Ovary (tissue), 3 donors: Measurements from ENCODE around the gene DHODH.

Source experiments
- CTCF ChIP-seq, 3 donors: fragments of 450-650 bp in 2 of 3; fragments of 200-600 bp in 1 of 3; IDR thresholded peaks; one replicate each; pipeline versions ENCODE4 v1.5.1 to v1.8.0; 2016 to 2022; ENCODE audit warnings: antibody characterized with exemption in 3 of 3, mild to moderate bottlenecking in 1 of 3
- EP300 ChIP-seq: sonication (generic); formaldehyde crosslinking; IDR thresholded peaks from one replicate; pipeline ENCODE4 v1.6.1; 2017; ENCODE audit warnings: antibody characterized with exemption
- donor health status: DM: no; HTN: no; CAD: no.

DNA sequence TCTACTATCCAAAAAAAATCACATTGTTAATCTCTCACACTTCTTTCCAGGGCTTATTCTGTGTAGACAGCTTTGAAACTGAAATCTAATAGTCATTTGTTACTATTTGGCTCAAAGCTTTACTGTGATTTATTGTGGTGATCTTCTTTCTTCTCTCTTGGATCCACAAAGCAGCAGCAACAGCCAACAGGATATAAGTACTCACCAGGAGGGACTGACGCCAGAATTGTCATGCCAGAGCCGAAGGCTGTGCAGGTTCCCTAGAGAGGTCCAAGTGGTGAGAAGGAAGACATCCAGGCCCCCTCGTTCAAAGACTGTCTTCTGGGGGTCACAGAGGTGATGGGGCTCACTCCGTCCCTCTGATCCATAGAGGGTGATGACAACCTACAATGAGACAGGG, 41.6 kb upstream of the DHODH start:
- TF ChIP-seq CTCF (IDR thresholded peaks at IDR 0.05) (no peak), EP300 (no peak)
